Colonic mucosa (tissue), 4 donors: ENCODE data around the gene MAD1L1. TPM values are rescaled to one million over a fixed set of nuclear protein-coding genes. Genes with fewer than 3 reads are reported as not detected.

Source experiments
- DNase-seq: peaks from one replicate; pipeline ENCODE4 v3.0.0-alpha.2; 2020
- H3K27ac ChIP-seq: fragments of 200-600 bp; one replicate; pipeline ENCODE4 v1.8.0; 2021
- H3K27me3 ChIP-seq: fragments of 200-600 bp; one replicate; pipeline ENCODE4 v1.8.0; 2021
- H3K36me3 ChIP-seq: fragments of 200-600 bp; one replicate; pipeline ENCODE4 v1.8.0; 2021
- H3K4me1 ChIP-seq: fragments of 200-600 bp; one replicate; pipeline ENCODE4 v1.8.0; 2021; ENCODE audit warnings: mild to moderate bottlenecking
- H3K4me3 ChIP-seq: fragments of 200-600 bp; one replicate; pipeline ENCODE4 v1.8.0; 2021
- H3K9ac ChIP-seq, 2 donors: one replicate each; pipeline ENCODE4 v1.7.0; 2013; ENCODE audit warnings: control low read depth in 2 of 2, low read depth in 2 of 2, low read length in 2 of 2
- H3K9me3 ChIP-seq: fragments of 200-600 bp; one replicate; pipeline ENCODE4 v1.8.0; 2021
- intact Hi-C: fragments of 100-400 bp; cut with DNase I; formaldehyde crosslinking; loops from one replicate; pipeline ENCODE4 v1.14.1; 2022
- total RNA-seq, 2 donors: library from RNA; stranded (reverse); fragmentation: NEBNext Ultra II Directional in 1 of 2; extraction: Animal tissue kit (Norgen Biotek cat#: 25700) in 1 of 2; gene quantifications; one replicate each; pipeline ENCODE4 v1.2.1, GENCODE V29; 2021
- TF ChIP-seq, protein P1 (sequence below): fragments of 200-600 bp; IDR thresholded peaks from one replicate; pipeline ENCODE4 v1.8.0; 2022; ENCODE audit warnings: antibody characterized with exemption, mild to moderate bottlenecking
- donor health status: healthy.
- donor health status: DM: no; HTN: no; CAD: no.
- donor health status: DM: no; HTN: no; CAD: no.

MAD1L1 gene
- total RNA-seq, 2 donors from 2014 or later: 18.2 to 47.0 TPM

DNA sequence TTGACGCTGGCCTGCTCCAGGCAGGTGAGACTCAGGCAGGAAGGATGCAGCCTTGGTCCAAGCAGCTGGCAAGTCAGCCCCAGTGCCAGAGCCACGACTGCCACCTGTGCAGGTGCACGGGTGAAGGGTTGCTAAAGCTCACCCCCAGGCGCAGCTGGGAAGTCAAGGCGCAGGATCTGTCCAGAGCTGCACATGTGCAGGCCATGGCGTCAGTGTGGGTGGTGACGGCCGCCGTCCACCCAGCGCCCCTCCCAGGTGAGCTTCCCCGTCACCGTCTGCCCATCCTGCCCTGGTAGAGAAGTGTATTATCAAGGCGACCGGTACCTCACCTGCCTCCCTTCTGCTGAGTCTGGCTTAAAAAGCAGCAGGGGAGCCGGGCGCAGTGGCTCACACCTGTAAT is 110.1 kb downstream of the MAD1L1 start:
- intact Hi-C loops: no loop called here
- H3K9me3 ChIP-seq: no peaks in the 10 kb centered on the region
- H3K36me3 ChIP-seq: no peaks in the 10 kb centered on the region
- H3K4me3 ChIP-seq: no peak overlapping the region
- TF ChIP-seq, protein P1, sequence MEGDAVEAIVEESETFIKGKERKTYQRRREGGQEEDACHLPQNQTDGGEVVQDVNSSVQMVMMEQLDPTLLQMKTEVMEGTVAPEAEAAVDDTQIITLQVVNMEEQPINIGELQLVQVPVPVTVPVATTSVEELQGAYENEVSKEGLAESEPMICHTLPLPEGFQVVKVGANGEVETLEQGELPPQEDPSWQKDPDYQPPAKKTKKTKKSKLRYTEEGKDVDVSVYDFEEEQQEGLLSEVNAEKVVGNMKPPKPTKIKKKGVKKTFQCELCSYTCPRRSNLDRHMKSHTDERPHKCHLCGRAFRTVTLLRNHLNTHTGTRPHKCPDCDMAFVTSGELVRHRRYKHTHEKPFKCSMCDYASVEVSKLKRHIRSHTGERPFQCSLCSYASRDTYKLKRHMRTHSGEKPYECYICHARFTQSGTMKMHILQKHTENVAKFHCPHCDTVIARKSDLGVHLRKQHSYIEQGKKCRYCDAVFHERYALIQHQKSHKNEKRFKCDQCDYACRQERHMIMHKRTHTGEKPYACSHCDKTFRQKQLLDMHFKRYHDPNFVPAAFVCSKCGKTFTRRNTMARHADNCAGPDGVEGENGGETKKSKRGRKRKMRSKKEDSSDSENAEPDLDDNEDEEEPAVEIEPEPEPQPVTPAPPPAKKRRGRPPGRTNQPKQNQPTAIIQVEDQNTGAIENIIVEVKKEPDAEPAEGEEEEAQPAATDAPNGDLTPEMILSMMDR: no peak
- H3K27me3 ChIP-seq: no peaks in the 10 kb centered on the region
- H3K27ac ChIP-seq: no peak overlapping the region
- H3K4me1 ChIP-seq: no peaks in the 10 kb centered on the region
- H3K9ac ChIP-seq: no peak overlapping the region
- DNase-seq: no peak

DNA sequence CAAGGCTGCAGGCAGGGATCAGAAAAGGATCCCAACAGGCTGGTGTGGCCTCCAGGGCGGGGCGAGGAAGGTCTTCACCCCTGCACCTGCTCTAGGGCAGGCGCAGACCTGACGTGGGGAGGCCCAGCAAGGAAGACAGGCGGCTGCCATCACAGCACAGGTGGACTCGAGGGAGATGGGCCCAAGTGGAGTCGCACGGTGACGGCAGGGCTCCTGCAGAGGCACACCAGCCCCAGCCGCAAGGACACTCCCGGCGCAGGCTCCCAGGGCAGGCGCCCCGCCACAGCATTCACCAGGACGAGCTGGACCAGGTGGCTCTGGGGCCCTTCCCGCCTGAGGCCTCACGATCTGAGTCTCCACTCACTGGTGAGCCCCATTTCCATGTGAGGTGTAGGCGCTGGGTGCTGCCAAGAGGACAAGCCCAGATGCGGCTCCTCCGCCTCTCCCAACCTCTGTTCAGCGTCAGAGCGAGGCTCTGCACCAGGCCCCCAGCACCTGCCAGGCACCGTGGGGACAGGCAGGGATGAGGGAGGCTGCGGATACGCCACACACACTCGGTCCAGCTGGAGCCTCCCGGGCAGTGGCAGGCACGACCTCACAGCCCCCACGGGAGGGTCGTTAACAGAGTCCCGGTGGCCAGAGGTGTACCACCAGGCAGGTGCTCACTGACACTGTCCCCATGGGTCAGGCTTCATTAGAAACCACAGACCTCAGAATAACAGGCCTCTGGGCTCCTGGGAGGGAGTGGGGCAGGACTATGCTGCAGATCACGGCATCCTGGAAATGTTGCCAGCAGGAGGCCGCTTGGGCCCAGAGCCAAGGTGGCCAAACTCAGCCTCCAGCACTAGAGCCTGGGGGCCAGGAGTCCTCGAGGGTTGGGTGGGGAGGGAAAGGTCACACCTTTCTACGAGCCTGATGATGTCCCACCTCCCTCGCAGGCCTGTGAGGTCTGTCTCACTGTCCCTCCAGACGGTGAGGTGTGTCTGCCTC is 111.6 kb downstream of the MAD1L1 start:
- TF ChIP-seq, protein P1: no peak
- H3K9me3 ChIP-seq: no peaks in the 10 kb centered on the region
- no peak for DNase-seq
- intact Hi-C loops: no loop called here
- no peak overlapping the region for H3K4me3 ChIP-seq
- no peaks in the 10 kb centered on the region for H3K4me1 ChIP-seq
- no peak overlapping the region for H3K27ac ChIP-seq
- no peaks in the 10 kb centered on the region for H3K27me3 ChIP-seq
- H3K9ac ChIP-seq: no peak overlapping the region
- no peaks in the 10 kb centered on the region for H3K36me3 ChIP-seq

DNA sequence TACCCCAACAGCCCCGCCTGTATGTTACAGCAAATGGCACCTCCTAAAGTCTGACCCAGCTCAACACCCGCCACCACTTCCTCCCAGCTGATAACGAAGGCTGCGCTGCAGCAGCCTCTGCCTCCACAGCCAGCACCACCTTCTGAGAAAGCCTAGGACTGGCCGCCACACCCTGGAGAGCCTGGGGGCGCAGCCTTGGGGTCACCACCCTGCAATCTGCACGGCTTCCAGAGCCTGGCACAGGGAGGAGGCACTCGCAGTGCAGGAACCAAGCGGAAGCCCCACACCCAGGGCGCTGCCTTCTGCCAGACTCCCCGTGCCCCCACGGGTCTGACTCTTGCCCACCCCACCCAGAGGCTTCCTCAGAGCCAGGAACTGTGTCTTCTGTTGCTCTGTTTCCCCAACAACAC is 112.5 kb downstream of the MAD1L1 start:
- Histone ChIP-seq H3K9me3 (no peaks in the 10 kb centered on the region), H3K9ac (no peak overlapping the region), H3K4me1 (no peaks in the 10 kb centered on the region), H3K36me3 (no peaks in the 10 kb centered on the region), H3K27ac (no peak overlapping the region), H3K4me3 (no peak overlapping the region), H3K27me3 (no peaks in the 10 kb centered on the region)
- intact Hi-C loops: no loop called here
- TF ChIP-seq, protein P1: no peak
- DNase-seq: no peak

DNA sequence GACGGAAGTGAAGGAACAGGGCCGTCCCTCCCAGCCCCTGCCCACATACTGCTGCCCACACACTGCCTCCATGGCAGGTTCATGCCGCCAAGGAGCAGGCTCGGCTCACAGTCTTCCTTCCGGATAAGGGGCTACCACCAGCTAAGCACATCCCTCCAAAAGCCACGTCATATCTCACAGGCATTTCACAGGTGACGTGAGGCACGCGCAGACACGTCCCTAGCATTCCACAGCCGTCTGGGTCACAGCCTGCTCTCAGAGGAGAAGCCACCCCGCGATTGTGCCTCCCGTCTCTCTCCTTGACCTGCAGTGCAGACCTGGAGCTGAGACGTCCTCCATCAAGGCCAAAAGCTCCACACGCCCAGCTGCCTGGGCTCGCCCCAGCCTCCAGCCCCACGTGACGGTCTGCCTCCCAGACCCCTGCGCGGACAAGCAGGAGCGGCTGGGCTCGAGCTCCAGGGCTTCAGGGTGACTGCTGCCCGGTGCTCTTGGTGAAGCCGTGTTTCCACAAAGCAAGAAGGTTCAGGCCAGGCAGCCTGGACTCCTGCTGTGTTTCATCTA is 114.0 kb downstream of the MAD1L1 start:
- no peak for DNase-seq
- no peak overlapping the region for H3K27ac ChIP-seq
- no peak overlapping the region for H3K9ac ChIP-seq
- no peaks in the 10 kb centered on the region for H3K27me3 ChIP-seq
- intact Hi-C loops: no loop called here
- no peaks in the 10 kb centered on the region for H3K9me3 ChIP-seq
- no peaks in the 10 kb centered on the region for H3K4me1 ChIP-seq
- TF ChIP-seq, protein P1: no peak
- H3K4me3 ChIP-seq: no peak overlapping the region
- H3K36me3 ChIP-seq: no peaks in the 10 kb centered on the region

DNA sequence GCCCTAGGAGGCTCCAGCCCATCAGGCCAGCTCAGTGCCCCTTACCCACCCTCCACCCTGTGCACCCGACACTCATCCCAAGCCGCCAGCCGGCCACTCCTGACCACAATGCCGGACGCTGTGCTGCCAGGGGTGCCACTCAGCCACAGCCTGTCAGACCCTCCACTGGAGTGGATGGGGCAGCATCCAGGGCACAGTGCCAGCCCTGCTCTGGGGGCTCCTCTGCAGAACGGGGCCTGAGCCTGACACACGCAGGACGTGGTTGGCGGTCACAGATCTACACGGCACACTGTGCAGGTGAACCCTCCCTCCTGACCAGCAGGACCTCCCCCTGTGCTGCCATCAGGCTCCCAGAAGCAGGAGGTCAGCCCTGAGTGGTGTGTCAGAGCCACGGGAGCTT is 114.7 kb downstream of the MAD1L1 start:
- Histone ChIP-seq H3K36me3 (no peaks in the 10 kb centered on the region), H3K9ac (no peak overlapping the region), H3K27me3 (no peaks in the 10 kb centered on the region), H3K27ac (no peak overlapping the region), H3K9me3 (no peaks in the 10 kb centered on the region), H3K4me3 (no peak overlapping the region), H3K4me1 (no peaks in the 10 kb centered on the region)
- no peak for DNase-seq
- intact Hi-C loops: no loop called here
- TF ChIP-seq, protein P1: no peak
